ENCODE results near the gene PJA2.

Gene PJA2

GRCh38 chr5:109350537-109351270, 59.1 kb downstream of the PJA2 start:
- DNase-seq (ENCODE audit: low read depth), result peak; percentile 19

GRCh38 chr5:109349388-109349787, 60.4 kb downstream of the PJA2 start:
- DNase-seq (ENCODE audit: low read depth), result no peak

- no peak for DNase-seq (ENCODE audit: low read depth)
These were observed 62.4 kb downstream of the PJA2 start for GRCh38 chr5:109347252-109347888.

- DNase-seq (ENCODE audit: low read depth), result no peak
These were observed 64.1 kb downstream of the PJA2 start for GRCh38 chr5:109345699-109346098.

- DNase-seq (ENCODE audit: low read depth), result no peak
These were observed 69.4 kb downstream of the PJA2 start for GRCh38 chr5:109340351-109340750.

- no peak for DNase-seq (ENCODE audit: low read depth)
These were observed 74.7 kb downstream of the PJA2 start for GRCh38 chr5:109335114-109335513.

- no peak for DNase-seq (ENCODE audit: low read depth)
These were observed 75.7 kb downstream of the PJA2 start for GRCh38 chr5:109334056-109334455.

- DNase-seq (ENCODE audit: low read depth), result peak; percentile 27
These were observed 80.2 kb downstream of the PJA2 start for GRCh38 chr5:109329333-109330237.

GRCh38 chr5:109328626-109329025, 81.1 kb downstream of the PJA2 start:
- no peak for DNase-seq (ENCODE audit: low read depth)

GRCh38 chr5:109327570-109327969, 82.2 kb downstream of the PJA2 start:
- no peak for DNase-seq (ENCODE audit: low read depth)

GRCh38 chr5:109326919-109327318, 82.9 kb downstream of the PJA2 start:
- DNase-seq (ENCODE audit: low read depth), result no peak

GRCh38 chr5:109325456-109325855, 84.3 kb downstream of the PJA2 start:
- DNase-seq (ENCODE audit: low read depth), result no peak

GRCh38 chr5:109324931-109325330, 84.8 kb downstream of the PJA2 start:
- DNase-seq (ENCODE audit: low read depth), result no peak

GRCh38 chr5:109324351-109324750, 85.4 kb downstream of the PJA2 start:
- DNase-seq (ENCODE audit: low read depth), result no peak

GRCh38 chr5:109322694-109323093, 87.1 kb downstream of the PJA2 start:
- no peak for DNase-seq (ENCODE audit: low read depth)

GRCh38 chr5:109319351-109319750, 90.4 kb downstream of the PJA2 start:
- DNase-seq (ENCODE audit: low read depth), result no peak

GRCh38 chr5:109318455-109319108, 91.2 kb downstream of the PJA2 start:
- no peak for DNase-seq (ENCODE audit: low read depth)

- no peak for DNase-seq (ENCODE audit: low read depth)
These were observed 93.1 kb downstream of the PJA2 start for GRCh38 chr5:109316634-109317033.

GRCh38 chr5:109315245-109315644, 94.5 kb downstream of the PJA2 start:
- no peak for DNase-seq (ENCODE audit: low read depth)

- DNase-seq (ENCODE audit: low read depth), result no peak
These were observed 96.6 kb downstream of the PJA2 start for GRCh38 chr5:109313127-109313526.

- no peak for DNase-seq (ENCODE audit: low read depth)
These were observed 97.1 kb downstream of the PJA2 start for GRCh38 chr5:109312695-109313094.

- DNase-seq (ENCODE audit: low read depth), result no peak
These were observed 99.5 kb downstream of the PJA2 start for GRCh38 chr5:109310315-109310714.
